Lower leg skin (tissue), 4 donors: ENCODE data around the gene IMMP2L. TPM values are rescaled to one million over a fixed set of nuclear protein-coding genes. Genes with fewer than 3 reads are reported as not detected.

Source experiments
- DNase-seq, 2 donors: peaks; one replicate each; pipeline ENCODE4 v3.0.0-alpha.2; 2019; ENCODE audit warnings: low spot score in 2 of 2
- H3K4me3 ChIP-seq: fragments of 200-600 bp; sonication (generic); 2 replicates; pipeline ENCODE4 v1.5.1; 2017; ENCODE audit warnings: mild to moderate bottlenecking, low read depth; ENCODE audit not compliant: poor library complexity, severe bottlenecking
- POLR2A ChIP-seq, 2 donors: fragments of 450-650 bp; IDR thresholded peaks; one replicate each; pipeline ENCODE4 v1.6.1; 2016 to 2017; ENCODE audit warnings: antibody characterized with exemption in 2 of 2, mild to moderate bottlenecking in 1 of 2, moderate library complexity in 1 of 2
- whole genome bisulfite sequencing, 2 donors: methylation state at CpG; one replicate each; pipeline ENCODE4 v1.1.5; 2018; 5-methylcytosine and 5-hydroxymethylcytosine counted together
- intact Hi-C: fragments of 100-400 bp; cut with DNase I; formaldehyde crosslinking; loops from one replicate; pipeline ENCODE4 v1.15.0; 2023; ENCODE audit warnings: low total_unique reads
- total RNA-seq, 4 donors: library from RNA; depleted of rRNA; stranded (reverse); fragments of >200 nt; gene quantifications; one replicate each; pipeline ENCODE4 v1.1.0, GENCODE V29; 2016
- TF ChIP-seq, protein P1 (sequence below), 3 donors: fragments of 450-650 bp; IDR thresholded peaks; one replicate each; pipeline ENCODE4 v1.5.1; 2016; ENCODE audit warnings: antibody characterized with exemption in 3 of 3, mild to moderate bottlenecking in 3 of 3, moderate library complexity in 2 of 3

The IMMP2L gene
- total RNA-seq, 4 donors from 2014 or later: 13.6 to 16.8 (median 16.4) TPM

DNA sequence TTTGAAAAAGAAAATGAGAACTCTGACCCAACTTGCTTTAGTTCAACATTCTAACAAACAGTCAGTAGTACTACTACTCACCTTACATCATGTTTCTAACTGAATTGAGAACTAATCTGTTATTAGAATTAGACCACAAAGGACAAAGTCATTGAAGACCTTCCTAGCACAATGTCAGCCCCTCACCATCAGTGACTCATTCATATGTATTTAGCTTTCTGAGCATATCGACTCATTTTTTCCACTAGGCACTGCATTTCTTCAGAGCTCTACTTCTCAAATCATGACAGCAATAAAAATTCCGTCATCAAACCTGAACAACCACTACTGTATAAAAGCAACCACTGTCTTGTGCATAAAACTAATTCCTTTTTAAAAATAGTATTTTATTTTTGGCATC is 475.8 kb downstream of the IMMP2L start:
- 82 to 88% methylated on average over 2 of the region's 2 CpGs for WGBS, 2 donors
- intact Hi-C loops: no loop called here
- no peak for TF ChIP-seq POLR2A (IDR thresholded peaks at IDR 0.05)
- TF ChIP-seq, protein P1, sequence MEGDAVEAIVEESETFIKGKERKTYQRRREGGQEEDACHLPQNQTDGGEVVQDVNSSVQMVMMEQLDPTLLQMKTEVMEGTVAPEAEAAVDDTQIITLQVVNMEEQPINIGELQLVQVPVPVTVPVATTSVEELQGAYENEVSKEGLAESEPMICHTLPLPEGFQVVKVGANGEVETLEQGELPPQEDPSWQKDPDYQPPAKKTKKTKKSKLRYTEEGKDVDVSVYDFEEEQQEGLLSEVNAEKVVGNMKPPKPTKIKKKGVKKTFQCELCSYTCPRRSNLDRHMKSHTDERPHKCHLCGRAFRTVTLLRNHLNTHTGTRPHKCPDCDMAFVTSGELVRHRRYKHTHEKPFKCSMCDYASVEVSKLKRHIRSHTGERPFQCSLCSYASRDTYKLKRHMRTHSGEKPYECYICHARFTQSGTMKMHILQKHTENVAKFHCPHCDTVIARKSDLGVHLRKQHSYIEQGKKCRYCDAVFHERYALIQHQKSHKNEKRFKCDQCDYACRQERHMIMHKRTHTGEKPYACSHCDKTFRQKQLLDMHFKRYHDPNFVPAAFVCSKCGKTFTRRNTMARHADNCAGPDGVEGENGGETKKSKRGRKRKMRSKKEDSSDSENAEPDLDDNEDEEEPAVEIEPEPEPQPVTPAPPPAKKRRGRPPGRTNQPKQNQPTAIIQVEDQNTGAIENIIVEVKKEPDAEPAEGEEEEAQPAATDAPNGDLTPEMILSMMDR (IDR thresholded peaks at IDR 0.05): no peak
- no peak overlapping the region for H3K4me3 ChIP-seq
- no peak for DNase-seq

DNA sequence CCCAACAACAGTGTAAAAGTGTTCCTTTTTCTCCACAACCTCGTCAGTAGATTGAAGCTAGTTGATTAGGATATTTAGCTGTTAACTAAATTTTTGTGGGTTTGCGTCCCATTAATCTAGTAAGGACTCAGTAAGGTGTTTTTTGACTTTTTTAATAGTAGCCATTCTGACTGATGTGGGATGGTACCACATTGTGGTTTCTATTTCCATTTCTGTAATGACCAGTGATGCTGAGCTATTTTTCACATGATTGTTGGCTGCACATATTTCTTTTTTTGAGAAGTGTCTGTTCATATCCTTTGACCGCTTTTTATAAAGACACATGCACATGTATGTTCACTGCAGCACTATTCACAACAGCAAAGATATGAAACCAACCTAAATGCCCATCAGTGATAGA is 476.9 kb downstream of the IMMP2L start:
- intact Hi-C loops: no loop called here
- no peak overlapping the region for H3K4me3 ChIP-seq
- TF ChIP-seq, protein P1 (IDR thresholded peaks at IDR 0.05): no peak
- TF ChIP-seq POLR2A (IDR thresholded peaks at IDR 0.05): no peak
- WGBS, 2 donors: 95 to 96% methylated on average over 3 of the region's 3 CpGs
- no peak for DNase-seq

DNA sequence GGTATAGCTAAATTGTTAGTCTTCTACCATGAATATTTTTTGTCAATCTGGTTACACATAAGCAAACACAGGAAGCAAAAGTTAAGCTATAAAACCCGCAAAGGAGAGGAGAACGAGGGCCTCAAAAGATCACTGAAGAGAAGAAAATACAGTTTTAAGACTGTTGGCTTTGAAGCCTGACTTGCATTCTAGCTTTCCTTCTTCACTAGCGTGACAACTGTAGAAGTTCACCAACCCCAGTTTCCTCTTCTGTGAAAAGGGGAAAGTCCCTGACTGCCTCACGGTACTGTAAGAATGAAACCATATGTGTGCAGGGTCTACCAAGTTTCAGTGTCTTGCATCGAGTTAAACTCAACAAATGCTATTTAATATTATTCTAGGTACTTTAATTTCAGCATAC is 478.9 kb downstream of the IMMP2L start:
- intact Hi-C loops: no loop called here
- 61 to 67% methylated on average over 5 of the region's 5 CpGs for WGBS, 2 donors
- TF ChIP-seq POLR2A (IDR thresholded peaks at IDR 0.05): no peak
- TF ChIP-seq, protein P1 (IDR thresholded peaks at IDR 0.05): no peak
- no peak overlapping the region for H3K4me3 ChIP-seq
- no peak for DNase-seq

DNA sequence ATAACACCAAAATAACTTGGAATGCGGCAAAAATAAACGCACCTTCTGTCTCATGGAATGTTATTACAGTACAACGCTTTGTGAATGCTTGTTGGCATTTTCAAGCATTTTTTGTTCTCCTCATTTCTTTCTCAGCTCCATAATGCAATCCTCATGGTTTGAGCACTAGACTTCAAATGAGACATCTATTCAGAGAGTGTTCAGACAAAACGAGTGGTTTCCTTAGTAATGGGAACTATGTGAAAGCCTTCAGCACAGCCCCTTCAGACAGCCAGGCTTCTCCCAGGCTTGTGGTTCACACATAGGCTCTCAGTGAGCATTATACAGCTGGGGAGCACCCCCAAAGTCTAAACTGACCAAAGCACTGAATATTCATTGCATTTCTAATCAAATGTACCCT is 479.9 kb downstream of the IMMP2L start:
- DNase-seq: no peak
- 54 to 58% methylated on average over 4 of the region's 4 CpGs for WGBS, 2 donors
- H3K4me3 ChIP-seq: no peak overlapping the region
- intact Hi-C loops: no loop called here
- TF ChIP-seq, protein P1 (IDR thresholded peaks at IDR 0.05): no peak
- no peak for TF ChIP-seq POLR2A (IDR thresholded peaks at IDR 0.05)

DNA sequence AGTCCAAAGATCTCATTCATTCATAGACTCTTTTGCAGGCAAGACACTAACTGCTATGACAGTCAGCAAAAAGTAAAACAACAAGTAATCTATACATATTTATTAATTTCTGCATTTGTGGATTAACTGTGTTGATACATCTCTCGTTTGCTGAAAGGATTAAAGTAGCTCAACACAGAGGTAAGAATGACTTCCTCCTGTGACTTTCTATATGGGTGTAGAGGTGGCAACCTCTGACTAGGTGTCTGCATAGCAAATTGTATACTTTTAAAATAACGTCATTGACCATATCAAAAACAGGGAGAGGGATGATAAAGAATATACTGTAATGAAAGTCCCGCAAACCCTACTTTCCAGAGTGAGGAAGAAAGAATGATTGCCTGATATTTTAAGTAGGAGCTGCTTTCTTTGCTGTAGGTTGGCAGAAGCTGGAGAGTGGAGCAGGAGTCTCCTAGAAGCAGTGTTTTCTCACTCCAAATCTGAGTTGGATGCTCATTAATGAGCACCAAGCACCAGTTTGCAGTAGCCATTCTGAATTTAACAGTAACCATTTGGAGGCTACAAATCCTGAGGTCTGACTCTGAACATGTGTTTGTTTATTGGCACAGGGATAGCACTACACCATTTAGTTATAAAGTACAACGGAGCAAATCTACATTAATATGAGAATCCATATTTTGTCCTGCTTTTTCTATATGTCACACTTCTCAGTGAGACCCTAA is 480.6 kb downstream of the IMMP2L start:
- no peak overlapping the region for H3K4me3 ChIP-seq
- TF ChIP-seq, protein P1 (IDR thresholded peaks at IDR 0.05): no peak
- TF ChIP-seq POLR2A (IDR thresholded peaks at IDR 0.05): no peak
- no peak for DNase-seq
- WGBS, 2 donors: 89 to 93% methylated on average over 4 of the region's 4 CpGs
- intact Hi-C loops: no loop called here
